Measurements from ENCODE around the gene EFTUD2. TPM values are rescaled to one million over a fixed set of nuclear protein-coding genes. Genes with fewer than 3 reads are reported as not detected.

EFTUD2 gene
- total and polyA plus RNA-seq, 9 of the 15 experiments (the other 6 are each of a cell fraction or from before 2014, with no cell fraction given), result 65.8 to 362 (median 218) TPM

GRCh38 chr17:44947461-44948314 is 48.4 kb upstream of the EFTUD2 start, which contains the start of gene KIF18B (continued):
- peak; percentile 98 for TF ChIP-seq ZBTB33 (CRISPR knock-in tag; IDR thresholded peaks at IDR 0.05)
- TF ChIP-seq ZC3H8 (IDR thresholded peaks at IDR 0.05), result no peak
- TF ChIP-seq HDAC8 (tag; IDR thresholded peaks at IDR 0.05), result no peak
- no peak for TF ChIP-seq AFF1 (IDR thresholded peaks at IDR 0.05; ENCODE audit: low read depth in 1 of 2, partially characterized antibody in 2 of 2)
- TF ChIP-seq, protein P1, sequence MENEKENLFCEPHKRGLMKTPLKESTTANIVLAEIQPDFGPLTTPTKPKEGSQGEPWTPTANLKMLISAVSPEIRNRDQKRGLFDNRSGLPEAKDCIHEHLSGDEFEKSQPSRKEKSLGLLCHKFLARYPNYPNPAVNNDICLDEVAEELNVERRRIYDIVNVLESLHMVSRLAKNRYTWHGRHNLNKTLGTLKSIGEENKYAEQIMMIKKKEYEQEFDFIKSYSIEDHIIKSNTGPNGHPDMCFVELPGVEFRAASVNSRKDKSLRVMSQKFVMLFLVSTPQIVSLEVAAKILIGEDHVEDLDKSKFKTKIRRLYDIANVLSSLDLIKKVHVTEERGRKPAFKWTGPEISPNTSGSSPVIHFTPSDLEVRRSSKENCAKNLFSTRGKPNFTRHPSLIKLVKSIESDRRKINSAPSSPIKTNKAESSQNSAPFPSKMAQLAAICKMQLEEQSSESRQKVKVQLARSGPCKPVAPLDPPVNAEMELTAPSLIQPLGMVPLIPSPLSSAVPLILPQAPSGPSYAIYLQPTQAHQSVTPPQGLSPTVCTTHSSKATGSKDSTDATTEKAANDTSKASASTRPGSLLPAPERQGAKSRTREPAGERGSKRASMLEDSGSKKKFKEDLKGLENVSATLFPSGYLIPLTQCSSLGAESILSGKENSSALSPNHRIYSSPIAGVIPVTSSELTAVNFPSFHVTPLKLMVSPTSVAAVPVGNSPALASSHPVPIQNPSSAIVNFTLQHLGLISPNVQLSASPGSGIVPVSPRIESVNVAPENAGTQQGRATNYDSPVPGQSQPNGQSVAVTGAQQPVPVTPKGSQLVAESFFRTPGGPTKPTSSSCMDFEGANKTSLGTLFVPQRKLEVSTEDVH (IDR thresholded peaks at IDR 0.05; ENCODE audit: low read depth, partially characterized antibody), result peak; percentile 64
- TF ChIP-seq, protein P2, sequence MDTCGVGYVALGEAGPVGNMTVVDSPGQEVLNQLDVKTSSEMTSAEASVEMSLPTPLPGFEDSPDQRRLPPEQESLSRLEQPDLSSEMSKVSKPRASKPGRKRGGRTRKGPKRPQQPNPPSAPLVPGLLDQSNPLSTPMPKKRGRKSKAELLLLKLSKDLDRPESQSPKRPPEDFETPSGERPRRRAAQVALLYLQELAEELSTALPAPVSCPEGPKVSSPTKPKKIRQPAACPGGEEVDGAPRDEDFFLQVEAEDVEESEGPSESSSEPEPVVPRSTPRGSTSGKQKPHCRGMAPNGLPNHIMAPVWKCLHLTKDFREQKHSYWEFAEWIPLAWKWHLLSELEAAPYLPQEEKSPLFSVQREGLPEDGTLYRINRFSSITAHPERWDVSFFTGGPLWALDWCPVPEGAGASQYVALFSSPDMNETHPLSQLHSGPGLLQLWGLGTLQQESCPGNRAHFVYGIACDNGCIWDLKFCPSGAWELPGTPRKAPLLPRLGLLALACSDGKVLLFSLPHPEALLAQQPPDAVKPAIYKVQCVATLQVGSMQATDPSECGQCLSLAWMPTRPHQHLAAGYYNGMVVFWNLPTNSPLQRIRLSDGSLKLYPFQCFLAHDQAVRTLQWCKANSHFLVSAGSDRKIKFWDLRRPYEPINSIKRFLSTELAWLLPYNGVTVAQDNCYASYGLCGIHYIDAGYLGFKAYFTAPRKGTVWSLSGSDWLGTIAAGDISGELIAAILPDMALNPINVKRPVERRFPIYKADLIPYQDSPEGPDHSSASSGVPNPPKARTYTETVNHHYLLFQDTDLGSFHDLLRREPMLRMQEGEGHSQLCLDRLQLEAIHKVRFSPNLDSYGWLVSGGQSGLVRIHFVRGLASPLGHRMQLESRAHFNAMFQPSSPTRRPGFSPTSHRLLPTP (IDR thresholded peaks at IDR 0.05; ENCODE audit: borderline replicate concordance, extremely low read depth, insufficient read length), result no peak
- TF ChIP-seq HES1 (IDR thresholded peaks at IDR 0.05; ENCODE audit: low read depth), result no peak
- TF ChIP-seq XRCC3 (IDR thresholded peaks at IDR 0.05), result no peak
- no peak for TF ChIP-seq NR2F6 (CRISPR knock-in tag; IDR thresholded peaks at IDR 0.05)

Data from K562 (cell line).